Trophoblast cell (in vitro differentiated cells and primary cell): ENCODE measurements around the gene BICC1.

Source experiments
- DNase-seq, 2 donors: peaks; one replicate each; pipeline ENCODE4 v3.0.0-alpha.2; 2016
- H2AFZ ChIP-seq: 2 replicates; pipeline ENCODE4 v1.6.1; 2013; ENCODE audit warnings: low read length, moderate library complexity, mild to moderate bottlenecking; ENCODE audit not compliant: insufficient read depth, poor library complexity
- H2AK5ac ChIP-seq: 2 replicates; pipeline ENCODE4 v1.6.1; 2013; ENCODE audit warnings: mild to moderate bottlenecking, low read length
- H2BK120ac ChIP-seq: 2 replicates; pipeline ENCODE4 v1.6.1; 2013; ENCODE audit warnings: low read length, mild to moderate bottlenecking, moderate library complexity; ENCODE audit not compliant: insufficient read depth, poor library complexity
- H2BK12ac ChIP-seq: 2 replicates; pipeline ENCODE4 v1.6.1; 2013; ENCODE audit warnings: mild to moderate bottlenecking, low read length, moderate library complexity
- H2BK5ac ChIP-seq: 2 replicates; pipeline ENCODE4 v1.6.1; 2013; ENCODE audit warnings: low read length, low read depth, moderate library complexity, mild to moderate bottlenecking; ENCODE audit not compliant: poor library complexity
- H3K14ac ChIP-seq: 2 replicates; pipeline ENCODE4 v1.6.1; 2013; ENCODE audit warnings: mild to moderate bottlenecking, low read length
- H3K18ac ChIP-seq: 2 replicates; pipeline ENCODE4 v1.6.1; 2013; ENCODE audit warnings: mild to moderate bottlenecking, low read length
- H3K23ac ChIP-seq: 2 replicates; pipeline ENCODE4 v1.6.1; 2013; ENCODE audit warnings: low read length
- H3K27ac ChIP-seq: 2 replicates; pipeline ENCODE4 v1.5.1; 2013; ENCODE audit warnings: low read depth, mild to moderate bottlenecking, inconsistent platforms, low read length, moderate library complexity
- H3K27me3 ChIP-seq: 2 replicates; pipeline ENCODE4 v1.6.1; 2013; ENCODE audit warnings: inconsistent platforms, mild to moderate bottlenecking, low read length, moderate library complexity; ENCODE audit not compliant: insufficient read depth
- H3K36me3 ChIP-seq, 2 experiments: 1 replicate in 1 of 2; 2 replicates in 1 of 2; pipeline ENCODE4 v1.6.1; 2013; ENCODE audit warnings: low read length in 2 of 2, mild to moderate bottlenecking in 2 of 2, moderate library complexity in 1 of 2; ENCODE audit not compliant: insufficient read depth in 2 of 2, control insufficient read depth in 1 of 2
- H3K4ac ChIP-seq: 2 replicates; pipeline ENCODE4 v1.6.1; 2013; ENCODE audit warnings: low read depth, mild to moderate bottlenecking, low read length, moderate library complexity
- H3K4me1 ChIP-seq, 2 experiments: 1 replicate in 1 of 2; 2 replicates in 1 of 2; pipeline ENCODE4 v1.6.1; 2013; ENCODE audit warnings: low read length in 2 of 2, mild to moderate bottlenecking in 2 of 2, moderate library complexity in 1 of 2; ENCODE audit not compliant: insufficient read depth in 2 of 2, control insufficient read depth in 1 of 2
- H3K4me2 ChIP-seq: 2 replicates; pipeline ENCODE4 v1.6.1; 2013; ENCODE audit warnings: inconsistent platforms, mild to moderate bottlenecking, low read length, moderate library complexity
- H3K4me3 ChIP-seq: 2 replicates; pipeline ENCODE4 v1.5.1; 2013; ENCODE audit warnings: mild to moderate bottlenecking, low read depth, low read length, inconsistent platforms
- H3K79me1 ChIP-seq: one replicate; pipeline ENCODE4 v1.6.1; 2013; ENCODE audit warnings: low read length
- H3K79me2 ChIP-seq: 2 replicates; pipeline ENCODE4 v1.6.1; 2013; ENCODE audit warnings: low read length, mild to moderate bottlenecking; ENCODE audit not compliant: control insufficient read depth, insufficient read depth, poor library complexity
- H3K9ac ChIP-seq: 2 replicates; pipeline ENCODE4 v1.6.1; 2013; ENCODE audit warnings: mild to moderate bottlenecking, low read length
- H3K9me3 ChIP-seq: 2 replicates; pipeline ENCODE4 v1.6.1; 2013; ENCODE audit warnings: low read depth, mild to moderate bottlenecking, control low read depth, inconsistent platforms, low read length; ENCODE audit not compliant: insufficient read depth
- H4K12ac ChIP-seq: 2 replicates; pipeline ENCODE4 v1.6.1; 2013; ENCODE audit warnings: low read depth, mild to moderate bottlenecking, low read length, moderate library complexity
- H4K8ac ChIP-seq: 2 replicates; pipeline ENCODE4 v1.6.1; 2013; ENCODE audit warnings: low read depth, mild to moderate bottlenecking, low read length, moderate library complexity
- H4K91ac ChIP-seq: one replicate; pipeline ENCODE4 v1.6.1; 2013; ENCODE audit warnings: low read depth, mild to moderate bottlenecking, low read length, moderate library complexity
- WGBS: extraction: QIAGEN DNeasy Blood & Tissue Kit; methylation state at CpG from one replicate; pipeline ENCODE4 v1.1.7; 2013; ENCODE audit warnings: missing lambda C conversion rate; ENCODE audit not compliant: insufficient read length, insufficient coverage; ENCODE audit errors: extremely low coverage; 5-methylcytosine and 5-hydroxymethylcytosine counted together

The BICC1 gene

DNA sequence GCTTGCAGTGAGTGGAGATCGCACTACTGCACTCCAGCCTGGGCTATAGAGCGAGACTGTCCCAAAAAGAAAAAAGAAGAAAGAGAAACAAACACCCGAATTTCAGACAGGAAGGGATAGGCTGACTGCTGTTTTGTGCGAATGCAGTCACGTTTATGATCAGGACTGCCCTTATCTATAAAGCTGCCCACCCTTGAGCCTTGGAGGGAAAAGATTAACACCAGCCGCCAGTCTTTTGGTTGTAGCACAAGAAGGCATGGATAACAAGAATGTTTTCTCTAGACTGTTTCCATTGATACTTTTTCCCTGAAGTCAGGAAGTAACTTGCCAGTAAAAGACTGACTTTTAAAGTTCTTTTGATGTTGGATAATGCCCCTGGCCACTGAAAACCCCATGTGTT lies 314.0 kb downstream of the BICC1 start:
- DNase-seq, result no peak
- no peak overlapping the region for H2AK5ac ChIP-seq
- no peak overlapping the region for H4K12ac ChIP-seq
- no peak overlapping the region for H2BK120ac ChIP-seq
- no peak overlapping the region for H3K27ac ChIP-seq
- no peak overlapping the region for H3K14ac ChIP-seq
- no peak overlapping the region for H4K91ac ChIP-seq
- no peak overlapping the region for H3K23ac ChIP-seq
- no peaks in the 10 kb centered on the region for H3K36me3 ChIP-seq
- H2AFZ ChIP-seq, result no peak overlapping the region
- no peak overlapping the region for H3K4me3 ChIP-seq
- H3K79me2 ChIP-seq, result no peaks in the 10 kb centered on the region
- no peak overlapping the region for H3K18ac ChIP-seq
- H3K9me3 ChIP-seq, result no peaks in the 10 kb centered on the region
- no peak overlapping the region for H2BK5ac ChIP-seq
- no peaks in the 10 kb centered on the region for H3K4me1 ChIP-seq
- no peaks in the 10 kb centered on the region for H3K27me3 ChIP-seq
- no peak overlapping the region for H4K8ac ChIP-seq
- H3K79me1 ChIP-seq, result no peaks in the 10 kb centered on the region
- no CpG with 5 or more reads among the region's 6 CpGs for WGBS
- H2BK12ac ChIP-seq, result no peak overlapping the region
- H3K4ac ChIP-seq, result no peak overlapping the region
- no peak overlapping the region for H3K4me2 ChIP-seq
- H3K9ac ChIP-seq, result no peak overlapping the region

DNA sequence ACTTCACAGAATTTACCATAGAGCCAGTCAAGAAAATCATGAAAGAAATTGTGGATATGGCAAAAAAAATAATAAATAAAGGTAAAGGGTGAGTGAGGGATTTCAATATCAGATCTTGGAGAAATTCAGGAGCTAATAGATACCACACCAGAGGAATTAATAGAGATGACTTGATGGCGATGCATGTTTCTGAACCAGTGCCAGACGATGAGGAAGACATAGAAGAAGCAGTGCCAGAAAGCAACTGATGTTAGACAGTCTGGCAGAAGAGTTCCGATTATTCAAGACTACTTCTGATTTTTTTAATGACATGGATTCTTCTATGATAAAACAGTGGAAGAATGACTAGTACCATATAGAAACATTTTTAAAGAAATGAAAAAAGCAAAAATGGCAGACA lies 314.7 kb downstream of the BICC1 start:
- no peak overlapping the region for H3K9ac ChIP-seq
- no peak overlapping the region for H4K91ac ChIP-seq
- no peak overlapping the region for H2BK12ac ChIP-seq
- H4K8ac ChIP-seq, result no peak overlapping the region
- no peak overlapping the region for H3K27ac ChIP-seq
- no peak overlapping the region for H2BK5ac ChIP-seq
- H3K23ac ChIP-seq, result no peak overlapping the region
- H3K4ac ChIP-seq, result no peak overlapping the region
- H3K14ac ChIP-seq, result no peak overlapping the region
- H2BK120ac ChIP-seq, result no peak overlapping the region
- no peak overlapping the region for H3K18ac ChIP-seq
- no peak overlapping the region for H3K4me3 ChIP-seq
- no peak overlapping the region for H3K4me2 ChIP-seq
- H3K36me3 ChIP-seq, result no peaks in the 10 kb centered on the region
- no peaks in the 10 kb centered on the region for H3K9me3 ChIP-seq
- H2AK5ac ChIP-seq, result no peak overlapping the region
- no peaks in the 10 kb centered on the region for H3K4me1 ChIP-seq
- no peaks in the 10 kb centered on the region for H3K79me1 ChIP-seq
- no peaks in the 10 kb centered on the region for H3K79me2 ChIP-seq
- no peak overlapping the region for H4K12ac ChIP-seq
- no peaks in the 10 kb centered on the region for H3K27me3 ChIP-seq
- DNase-seq, result no peak
- H2AFZ ChIP-seq, result no peak overlapping the region
- no CpG with 5 or more reads among the region's 3 CpGs for WGBS

DNA sequence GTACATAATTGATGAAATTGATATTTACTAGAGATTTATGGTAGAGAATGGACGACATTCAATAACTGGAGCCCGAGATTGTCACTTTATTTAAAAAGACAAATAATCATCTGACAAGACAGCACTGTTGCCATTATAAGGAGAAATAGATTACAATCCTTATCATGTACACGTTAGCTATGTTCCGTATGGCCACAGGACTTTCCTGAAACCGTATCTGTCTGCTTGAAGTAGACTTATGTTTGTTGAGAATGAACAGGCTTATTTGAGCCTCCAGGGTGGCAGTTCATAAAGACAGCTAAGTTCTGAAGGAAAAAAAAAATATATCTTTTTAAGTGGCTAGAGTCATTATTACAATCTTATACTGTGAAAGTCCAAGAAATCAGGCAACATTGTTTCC lies 317.2 kb downstream of the BICC1 start:
- Histone ChIP-seq H3K79me2 (no peaks in the 10 kb centered on the region), H3K4me2 (no peak overlapping the region), H2AFZ (no peak overlapping the region), H3K14ac (no peak overlapping the region), H3K36me3 (no peaks in the 10 kb centered on the region), H3K9me3 (no peaks in the 10 kb centered on the region), H2BK120ac (no peak overlapping the region), H3K27me3 (no peaks in the 10 kb centered on the region), H3K4me3 (no peak overlapping the region), H3K79me1 (no peaks in the 10 kb centered on the region), H3K4ac (no peak overlapping the region), H4K91ac (no peak overlapping the region), H4K8ac (no peak overlapping the region), H3K9ac (no peak overlapping the region), H2AK5ac (no peak overlapping the region), H2BK12ac (no peak overlapping the region), H2BK5ac (no peak overlapping the region), H3K23ac (no peak overlapping the region), H3K4me1 (no peaks in the 10 kb centered on the region), H4K12ac (no peak overlapping the region), H3K18ac (no peak overlapping the region), H3K27ac (no peak overlapping the region)
- DNase-seq, result no peak
- WGBS, result no CpG with 5 or more reads among the region's 5 CpGs

DNA sequence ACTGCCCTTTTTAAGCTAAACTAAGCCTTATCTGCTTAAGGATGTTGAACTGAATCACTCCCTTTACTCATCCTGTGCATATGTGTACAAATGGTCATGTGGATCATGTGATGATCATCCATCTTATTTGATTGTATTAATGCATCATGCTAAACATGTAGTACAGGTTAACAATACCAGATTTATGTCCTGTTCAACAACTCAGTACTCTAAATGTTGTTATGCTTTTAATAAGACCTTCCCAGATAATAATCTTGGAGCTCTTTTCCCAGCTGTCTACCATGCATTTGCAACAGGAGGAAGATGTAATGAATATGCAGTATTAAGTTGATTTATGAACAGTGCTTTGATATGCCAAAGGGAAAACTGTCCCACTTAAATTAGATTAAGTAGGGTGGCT lies 318.0 kb downstream of the BICC1 start:
- H2AFZ ChIP-seq, result no peak overlapping the region
- no peak overlapping the region for H4K91ac ChIP-seq
- no peak overlapping the region for H3K4ac ChIP-seq
- no peak overlapping the region for H4K12ac ChIP-seq
- no peak overlapping the region for H3K14ac ChIP-seq
- H3K27me3 ChIP-seq, result no peaks in the 10 kb centered on the region
- H3K4me1 ChIP-seq, result no peaks in the 10 kb centered on the region
- no peak for DNase-seq
- no peak overlapping the region for H4K8ac ChIP-seq
- no peak overlapping the region for H2BK5ac ChIP-seq
- H3K18ac ChIP-seq, result no peak overlapping the region
- no peak overlapping the region for H2BK120ac ChIP-seq
- H3K9me3 ChIP-seq, result no peaks in the 10 kb centered on the region
- H3K9ac ChIP-seq, result no peak overlapping the region
- H2AK5ac ChIP-seq, result no peak overlapping the region
- no peak overlapping the region for H3K23ac ChIP-seq
- no peak overlapping the region for H3K4me3 ChIP-seq
- H3K79me1 ChIP-seq, result no peaks in the 10 kb centered on the region
- no peaks in the 10 kb centered on the region for H3K36me3 ChIP-seq
- H2BK12ac ChIP-seq, result no peak overlapping the region
- no peaks in the 10 kb centered on the region for H3K79me2 ChIP-seq
- no peak overlapping the region for H3K4me2 ChIP-seq
- H3K27ac ChIP-seq, result no peak overlapping the region
